ENCODE data around the gene ROBO1.

The ROBO1 gene

DNA sequence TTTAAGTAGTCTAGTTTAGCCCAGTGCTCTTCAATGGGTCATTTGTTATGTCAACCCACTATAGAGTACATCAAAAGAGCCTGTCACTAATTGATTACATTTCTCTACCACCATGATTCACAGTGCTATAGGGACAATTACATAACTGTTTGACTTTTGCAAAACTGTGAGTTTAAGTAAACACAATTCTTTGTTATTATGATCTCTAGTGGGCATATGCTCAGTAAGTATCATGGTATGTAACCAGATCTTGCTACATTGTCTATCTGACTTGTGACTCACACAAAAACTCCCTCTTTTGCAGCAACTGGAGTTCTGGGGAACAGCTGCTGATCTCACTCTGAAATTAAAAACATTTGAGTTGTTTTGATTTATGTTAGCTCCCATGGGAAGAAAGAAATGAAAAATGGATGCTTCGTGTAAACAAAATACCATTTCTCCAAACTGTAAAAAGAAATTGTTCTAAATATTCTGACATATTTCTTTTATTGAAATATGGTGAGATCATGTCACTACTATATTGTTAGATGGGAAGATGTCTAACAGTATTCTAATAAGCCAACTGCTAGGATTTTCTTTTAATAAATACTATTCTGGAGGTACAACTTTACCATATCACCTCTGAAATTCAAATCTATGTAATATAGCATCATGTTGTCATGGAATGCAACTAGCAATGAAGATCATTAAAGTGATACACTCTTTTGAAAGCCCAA is 470.4 kb downstream of the ROBO1 start:
- no peak for DNase-seq

- no peak for DNase-seq
These were observed 480.9 kb downstream of the ROBO1 start for GRCh38 chr3:79286882-79287281.

DNA sequence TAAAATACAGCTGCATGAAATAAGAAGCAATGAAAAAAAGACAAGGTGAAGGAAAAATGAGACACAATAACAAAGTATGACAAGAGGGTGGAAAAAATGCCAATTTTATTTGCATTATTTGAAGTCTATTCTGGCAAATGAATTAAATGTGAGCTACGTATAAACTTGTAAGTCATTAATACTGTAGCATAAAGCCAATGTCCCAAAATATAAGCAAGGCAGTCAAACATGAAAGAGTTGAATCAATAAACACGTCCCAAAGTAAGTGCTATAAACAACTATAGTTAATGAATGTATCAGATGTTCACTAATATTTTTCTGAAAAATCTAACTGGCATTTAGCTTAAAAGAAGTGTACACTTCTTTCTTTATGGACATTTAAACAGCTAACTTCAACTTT is 481.9 kb downstream of the ROBO1 start:
- no peak for DNase-seq

DNA sequence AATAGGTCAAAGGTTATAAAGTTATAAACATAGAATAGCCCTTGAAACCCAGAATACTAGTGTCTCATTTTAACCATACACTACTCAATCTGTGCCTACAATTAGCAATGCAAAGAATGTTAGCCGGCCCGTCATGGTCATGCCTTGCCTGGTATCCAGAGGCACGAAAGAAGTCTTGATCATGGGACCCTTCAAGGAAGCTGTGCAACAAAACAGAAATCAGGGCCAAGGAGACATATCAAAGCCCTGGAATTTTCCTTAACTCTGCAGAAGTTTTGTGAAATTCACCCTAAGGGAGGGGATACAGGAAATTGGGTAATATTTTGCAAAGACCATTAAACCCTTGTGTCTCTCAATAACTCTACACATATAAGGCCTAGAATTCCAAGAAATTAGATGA is 482.4 kb downstream of the ROBO1 start:
- DNase-seq, result no peak

DNA sequence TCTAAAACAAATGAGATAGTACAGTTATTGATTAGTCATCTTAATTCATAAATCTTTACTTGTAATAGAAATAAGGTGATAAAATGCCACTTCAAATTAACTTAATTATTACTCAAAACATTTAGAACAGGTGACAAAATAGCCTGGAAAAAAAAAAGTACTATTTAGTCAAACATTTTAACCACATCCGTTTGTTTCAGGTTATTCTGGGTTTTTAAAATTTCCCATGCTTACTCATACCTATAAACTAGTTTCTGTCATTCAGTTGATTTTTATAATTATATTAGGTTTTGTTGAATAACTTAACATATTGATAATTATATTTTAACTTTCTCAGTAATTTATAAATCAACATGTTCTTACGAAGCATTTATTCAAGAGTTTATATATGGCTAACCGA is 483.0 kb downstream of the ROBO1 start:
- no peak for DNase-seq

DNA sequence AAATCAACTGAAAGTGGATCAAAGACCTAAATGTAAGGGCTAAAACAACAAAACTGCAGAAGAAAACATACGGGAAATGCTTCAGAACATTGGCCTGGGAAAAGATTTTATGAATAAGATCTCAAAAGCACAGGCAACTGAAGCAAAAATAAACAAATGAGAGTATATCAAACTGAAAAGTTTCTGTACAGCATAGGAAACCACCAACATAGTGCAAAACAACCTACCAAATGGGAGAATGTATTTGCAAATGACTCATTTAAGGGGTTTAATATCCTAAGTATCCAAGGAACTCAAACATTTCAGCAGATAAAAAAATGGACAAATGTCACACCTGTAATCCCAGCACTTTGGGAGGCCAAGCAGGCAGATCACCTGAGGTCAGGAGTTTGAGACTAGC is 489.1 kb downstream of the ROBO1 start:
- DNase-seq, result no peak

- no peak for DNase-seq
These were observed 499.4 kb downstream of the ROBO1 start for GRCh38 chr3:79268422-79268821.

DNA sequence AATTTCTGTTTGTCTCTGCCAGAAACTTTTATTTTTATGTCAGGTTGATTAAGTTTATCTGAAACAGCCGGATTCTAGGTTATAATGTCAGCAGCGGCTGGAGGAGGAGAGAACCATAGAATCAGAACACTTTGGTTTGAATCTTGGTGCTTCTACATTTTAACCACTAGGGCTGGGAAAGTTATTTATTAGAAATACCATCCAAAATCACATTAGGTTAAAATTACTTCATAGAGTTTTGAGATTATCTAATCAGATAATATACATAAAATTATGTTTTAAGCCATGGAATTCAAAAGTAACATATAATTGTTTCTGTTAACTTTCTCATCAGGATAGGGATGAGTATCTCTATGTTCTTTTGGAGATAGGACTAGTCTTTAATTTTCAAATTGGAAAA is 502.9 kb downstream of the ROBO1 start:
- no peak for DNase-seq

GRCh38 chr3:79263423-79263822 is 504.4 kb downstream of the ROBO1 start:
- DNase-seq, result no peak

DNA sequence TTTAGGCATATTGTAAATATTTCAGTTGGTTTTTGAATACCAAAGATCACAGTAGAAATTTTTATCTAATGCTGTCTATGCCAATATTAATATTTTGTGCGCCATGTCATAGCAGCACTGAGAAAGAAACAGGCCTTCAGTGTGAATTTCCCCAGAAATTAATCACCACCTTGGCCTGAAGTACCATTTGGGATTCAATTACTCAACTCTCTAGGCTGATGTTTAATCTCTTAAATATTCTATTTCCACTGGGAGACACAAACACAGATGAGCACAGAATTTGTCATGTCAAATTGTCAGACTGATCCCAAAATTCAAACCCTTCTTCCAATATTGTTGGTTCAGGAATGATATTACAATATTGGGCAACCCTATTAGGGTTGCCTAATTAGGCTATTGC is 509.3 kb downstream of the ROBO1 start:
- DNase-seq, result no peak

- no peak for DNase-seq
These were observed 510.0 kb downstream of the ROBO1 start for GRCh38 chr3:79257791-79258190.

GRCh38 chr3:79255702-79256101 is 512.1 kb downstream of the ROBO1 start:
- DNase-seq, result no peak

- no peak for DNase-seq
These were observed 512.5 kb downstream of the ROBO1 start for GRCh38 chr3:79255292-79255691.

GRCh38 chr3:79253704-79254103 is 514.1 kb downstream of the ROBO1 start:
- DNase-seq, result no peak

DNA sequence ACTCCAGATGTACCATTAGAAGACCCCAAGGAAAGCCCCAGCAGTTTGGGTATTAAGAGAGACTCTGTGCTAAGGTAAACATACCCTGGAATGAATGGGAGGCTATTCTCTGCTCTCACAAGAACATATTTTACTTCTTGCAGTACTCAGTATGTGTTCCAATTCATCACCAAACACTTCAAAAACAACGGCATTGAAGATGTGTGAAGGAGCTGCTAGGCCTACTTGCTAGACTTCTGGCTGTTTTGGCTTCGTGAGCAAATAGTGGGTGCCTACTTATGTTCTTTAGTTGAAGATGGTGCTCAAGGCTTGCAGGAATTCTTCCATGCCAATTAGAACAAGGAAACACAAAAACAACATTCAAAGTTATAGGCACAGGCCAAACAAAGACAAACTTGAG is 514.5 kb downstream of the ROBO1 start:
- no peak for DNase-seq

GRCh38 chr3:79250746-79251145 is 517.1 kb downstream of the ROBO1 start:
- DNase-seq, result no peak

DNA sequence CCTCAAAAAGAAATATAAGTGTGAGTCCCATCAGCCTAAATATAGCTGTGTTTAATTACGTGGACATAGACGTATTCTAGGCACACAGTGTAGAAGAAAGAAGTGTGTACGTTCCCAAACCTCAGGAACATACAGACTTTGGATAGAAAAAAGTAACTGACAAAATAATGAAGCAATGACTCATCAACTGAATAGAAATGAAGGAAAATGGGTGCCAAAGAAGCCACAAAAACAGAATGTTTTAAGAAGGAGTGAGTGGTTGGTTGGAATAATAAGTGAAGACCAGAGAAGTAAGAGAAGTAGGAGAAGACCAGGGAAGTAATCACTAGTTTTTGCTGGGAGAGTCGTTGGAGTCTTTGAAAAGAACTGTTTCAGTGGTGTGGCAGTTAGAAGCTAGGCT is 518.1 kb downstream of the ROBO1 start:
- no peak for DNase-seq

DNA sequence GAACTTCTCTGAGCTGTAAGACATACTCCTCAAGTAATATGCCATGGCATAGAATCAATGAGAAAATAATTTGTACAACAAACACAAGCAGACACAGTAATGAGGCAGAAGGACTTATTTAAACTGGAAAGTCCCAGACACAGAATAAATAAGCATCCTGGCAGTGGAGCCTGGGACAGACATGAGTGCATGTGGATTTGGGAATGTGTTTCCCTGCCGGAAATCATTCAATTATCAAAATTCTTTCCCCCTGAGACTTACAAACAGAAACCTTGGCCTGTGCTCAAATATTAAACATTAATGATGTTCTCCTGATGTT is 520.1 kb downstream of the ROBO1 start:
- DNase-seq, result no peak

DNA sequence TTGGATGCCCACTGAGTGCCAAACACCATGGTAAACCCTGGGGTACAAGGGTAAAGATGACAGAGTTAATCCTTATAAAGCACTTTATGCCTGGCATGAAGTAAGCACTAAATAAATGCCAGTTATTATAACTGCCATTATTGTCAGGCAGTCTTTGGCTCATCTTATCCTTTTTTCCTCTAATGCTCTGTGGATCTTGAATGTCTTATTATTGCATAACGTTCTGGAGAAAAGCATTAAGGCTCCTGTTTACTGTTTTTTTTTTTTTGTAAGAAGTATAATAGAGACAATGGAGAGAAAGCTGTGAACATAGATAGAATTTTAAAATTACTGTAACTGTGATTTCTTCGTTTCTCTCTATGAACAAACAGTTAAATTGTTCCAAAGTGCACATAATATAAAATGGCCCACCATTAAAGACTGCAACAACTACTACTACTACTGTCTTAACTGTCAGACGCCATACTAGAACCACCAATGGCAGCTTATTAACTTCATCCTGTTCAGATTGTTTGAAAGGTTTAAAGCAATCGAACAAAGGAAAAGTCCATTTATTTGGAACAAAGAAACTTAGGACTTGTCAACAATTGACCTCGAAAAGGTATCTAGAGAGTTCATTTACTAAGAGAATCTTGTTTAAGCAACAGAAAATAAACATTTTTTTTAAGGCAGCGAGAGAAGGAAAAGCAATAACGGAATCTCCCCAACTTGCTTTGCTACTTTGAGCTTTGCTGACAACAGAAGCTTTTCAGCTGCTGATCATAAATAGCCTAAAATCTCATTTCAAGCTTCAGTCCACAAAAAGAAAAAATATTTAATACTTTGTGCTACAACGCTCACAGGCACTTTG is 520.7 kb downstream of the ROBO1 start:
- no peak for DNase-seq

GRCh38 chr3:79245284-79246138 is 522.3 kb downstream of the ROBO1 start:
- DNase-seq, result no peak

- no peak for DNase-seq
These were observed 531.3 kb downstream of the ROBO1 start for GRCh38 chr3:79236496-79236895.

- no peak for DNase-seq
These were observed 534.3 kb downstream of the ROBO1 start for GRCh38 chr3:79233431-79234060.

GRCh38 chr3:79230266-79230665 is 537.5 kb downstream of the ROBO1 start:
- no peak for DNase-seq

All from effector CD8-positive, alpha-beta T cell (primary cell).